Measurements from ENCODE around the gene GRM5.
"Not testable (repeated sequence)": the region's sequence is repeated elsewhere in the genome, so short reads cannot be mapped to it uniquely, and the experiment has no call there.

Gene GRM5

GRCh38 chr11:89065651-89066201 is at the start of gene GRM5:
TSS of gene GRM5 (minus strand) at chr11:89065982. CDS start at chr11:89047872, 18,110 bp downstream.
- not testable (repeated sequence) for DNase-seq (ENCODE audit: low read depth)

GRCh38 chr11:89097956-89098355 is 32.2 kb upstream of the GRM5 start:
- peak; percentile 12 for DNase-seq (ENCODE audit: low read depth)

- DNase-seq (ENCODE audit: low read depth) = not testable (repeated sequence)
Measured at GRCh38 chr11:89093806-89094205, 28.0 kb upstream of the GRM5 start.

DNA sequence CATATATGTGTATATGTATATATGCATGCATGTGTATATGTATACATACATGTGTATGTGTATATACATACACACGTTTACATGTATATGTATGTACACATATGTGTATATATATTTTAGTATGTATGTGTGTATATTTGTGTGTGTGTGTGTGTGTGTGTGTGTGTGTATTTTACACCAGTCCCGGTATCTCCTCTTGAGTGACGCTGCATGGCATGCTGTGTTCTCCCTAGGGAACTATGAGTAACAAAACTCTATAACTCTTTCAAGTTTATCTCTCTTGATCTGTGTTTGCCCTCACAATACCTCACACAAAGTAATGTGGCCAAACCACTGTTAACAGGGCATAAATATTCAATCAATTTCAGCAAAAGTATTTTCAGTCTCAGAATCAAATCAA is 19.2 kb upstream of the GRM5 start:
- not testable (repeated sequence) for DNase-seq (ENCODE audit: low read depth)

DNA sequence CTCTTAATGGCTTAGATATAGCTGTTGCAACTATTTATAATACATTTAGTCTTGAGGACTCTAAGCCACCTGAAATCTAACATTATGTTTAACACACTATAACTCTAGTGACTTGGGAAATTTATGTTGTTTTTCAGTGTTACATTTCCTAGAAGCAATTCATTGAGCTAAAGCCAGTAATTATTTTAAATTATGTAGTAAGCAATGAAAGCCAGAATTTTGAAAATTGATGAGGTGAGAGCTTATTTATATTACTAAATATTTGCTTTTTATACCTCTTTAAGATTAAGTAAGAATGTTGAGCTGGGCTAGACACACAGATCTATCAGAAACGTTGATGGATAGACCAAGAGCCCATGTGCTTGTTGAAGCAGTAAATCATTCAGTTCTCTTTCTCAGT is 5.1 kb upstream of the GRM5 start:
- DNase-seq (ENCODE audit: low read depth) = not testable (repeated sequence)

DNA sequence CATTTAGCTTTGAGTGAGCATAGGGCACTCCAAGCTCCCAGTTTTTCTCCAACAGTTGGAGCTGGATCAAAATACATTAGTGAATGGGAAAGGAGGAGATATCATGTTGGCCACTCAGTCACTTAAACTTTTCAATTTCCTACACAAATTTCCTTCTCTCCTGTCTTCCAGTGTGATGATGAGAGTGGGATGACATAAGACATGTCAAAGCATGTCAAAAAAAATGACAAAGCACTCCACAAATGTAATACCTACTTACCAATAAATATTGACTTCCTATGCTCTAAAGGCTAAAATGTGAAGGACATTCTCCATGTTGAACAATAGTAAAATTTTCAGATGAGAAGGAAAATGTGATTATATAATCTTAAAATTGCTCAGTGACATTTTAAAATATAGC is 1.5 kb upstream of the GRM5 start:
- no peak for DNase-seq (ENCODE audit: low read depth)

DNA sequence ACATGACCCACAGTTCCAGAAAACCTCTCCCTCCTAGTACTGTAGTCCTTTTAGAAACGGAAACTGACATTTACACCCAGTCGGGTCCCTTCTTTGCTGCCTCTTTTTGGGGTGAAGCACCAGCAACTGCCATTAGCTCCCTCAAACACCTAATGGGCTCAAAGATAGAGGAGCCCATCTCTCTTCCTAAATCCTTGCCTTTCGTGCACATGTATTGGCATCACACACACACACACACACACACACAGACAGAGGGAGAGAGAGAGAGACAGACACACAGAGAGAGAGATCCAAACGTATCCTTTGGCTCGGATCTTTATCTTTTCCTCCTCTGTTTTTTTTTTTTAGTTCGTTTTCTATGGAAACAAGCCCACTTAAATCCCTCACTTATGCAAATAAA is 716 bp downstream of the GRM5 start:
- no peak for DNase-seq (ENCODE audit: low read depth)

GRCh38 chr11:89063481-89063951 is 2.3 kb downstream of the GRM5 start:
- DNase-seq (ENCODE audit: low read depth) = not testable (repeated sequence)

GRCh38 chr11:89062771-89063298 is 2.9 kb downstream of the GRM5 start:
- DNase-seq (ENCODE audit: low read depth) = not testable (repeated sequence)

GRCh38 chr11:89061839-89062238 is 3.9 kb downstream of the GRM5 start:
- not testable (repeated sequence) for DNase-seq (ENCODE audit: low read depth)

GRCh38 chr11:89057406-89057805 is 8.4 kb downstream of the GRM5 start:
- DNase-seq (ENCODE audit: low read depth) = not testable (repeated sequence)

DNA sequence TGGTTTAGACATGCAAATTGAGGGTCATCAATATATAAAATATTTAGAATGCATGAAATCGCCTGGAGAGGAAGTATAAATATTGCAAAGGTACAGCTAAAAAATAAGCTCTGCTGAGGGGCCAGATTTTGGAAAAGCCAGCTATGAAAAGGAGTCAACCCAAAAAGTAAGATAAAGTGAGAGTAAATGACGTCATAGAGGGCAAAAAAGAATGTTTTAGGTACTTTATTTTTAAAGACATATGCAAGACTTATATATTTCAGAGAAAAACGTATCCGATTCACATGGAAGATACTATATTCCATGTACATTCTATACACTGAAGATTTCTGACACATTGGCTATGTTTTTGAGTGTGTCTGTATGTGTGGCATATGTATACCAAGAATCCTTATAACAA is 13.6 kb downstream of the GRM5 start:
- DNase-seq (ENCODE audit: low read depth) = no peak

DNA sequence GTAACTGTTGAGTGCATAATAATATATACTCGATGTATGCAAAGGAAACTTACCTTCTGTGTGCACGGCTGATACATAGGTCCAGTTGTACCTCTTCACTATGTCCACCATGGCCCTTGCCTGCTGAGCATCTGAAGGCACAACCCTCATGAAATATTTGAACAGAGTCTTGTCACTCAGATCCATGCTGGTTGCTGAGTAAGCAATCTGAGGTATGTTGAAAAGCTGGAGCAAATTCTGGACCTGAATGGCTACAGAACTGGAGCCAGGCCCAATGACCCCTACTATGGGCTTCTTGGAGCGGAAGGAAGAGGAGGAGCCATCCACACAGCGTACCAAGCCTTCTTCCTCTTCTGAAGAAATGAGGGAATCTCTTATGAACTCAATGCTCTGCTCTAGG is 18.6 kb downstream of the GRM5 start:
- not testable (repeated sequence) for DNase-seq (ENCODE audit: low read depth)

DNA sequence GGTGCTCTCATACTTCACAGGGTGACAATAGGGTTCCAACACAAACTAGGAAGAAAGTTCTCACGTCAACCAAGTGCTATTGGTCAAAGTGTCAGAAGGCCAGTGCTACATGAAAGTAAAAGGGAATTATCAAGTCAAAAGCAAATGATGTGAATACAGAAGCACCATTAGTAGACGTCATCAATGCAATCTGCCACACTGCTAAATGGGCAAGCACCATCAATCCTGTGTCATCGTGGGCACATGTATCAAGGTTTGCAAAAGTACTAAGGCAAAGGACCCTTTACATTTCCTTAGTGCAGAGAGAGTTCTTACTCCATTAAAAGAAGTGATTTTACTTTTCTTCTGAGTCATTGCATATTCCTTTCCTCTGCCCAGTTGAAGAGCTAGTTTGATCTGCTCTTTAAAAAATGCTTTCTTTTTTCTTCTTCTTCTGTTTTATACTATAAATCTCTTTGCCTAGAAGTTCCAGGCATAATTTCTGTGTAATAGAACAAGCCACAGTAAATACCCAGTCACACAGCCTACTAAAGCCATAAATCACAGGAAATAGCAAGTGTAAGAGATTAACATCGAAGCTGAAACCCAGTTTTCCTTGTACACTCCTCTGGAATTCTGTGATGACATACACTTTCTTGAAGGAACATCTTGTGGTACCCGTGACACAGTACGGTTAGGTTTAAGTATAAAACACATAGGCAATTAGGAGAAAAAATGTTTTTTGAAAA is 21.8 kb downstream of the GRM5 start:
- not testable (repeated sequence) for DNase-seq (ENCODE audit: low read depth)

DNA sequence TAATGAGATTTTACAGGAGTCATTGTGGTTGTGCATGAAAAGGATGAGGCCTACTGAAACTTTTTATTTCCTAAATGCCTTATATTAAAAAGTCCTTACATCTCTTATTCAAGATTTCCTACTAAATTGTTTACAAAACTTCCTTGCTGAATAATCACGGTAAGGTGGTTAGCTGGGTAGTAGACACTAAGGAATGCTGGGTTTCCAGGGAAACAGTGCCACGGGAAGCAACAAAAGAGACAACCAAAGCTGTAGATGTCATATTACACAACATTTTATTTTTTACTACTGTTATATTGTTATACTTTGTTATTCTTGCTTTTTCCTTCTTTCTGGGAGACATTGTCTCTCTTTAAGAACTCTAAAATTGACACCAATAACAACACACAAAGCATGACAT is 36.1 kb downstream of the GRM5 start:
- DNase-seq (ENCODE audit: low read depth) = not testable (repeated sequence)

DNA sequence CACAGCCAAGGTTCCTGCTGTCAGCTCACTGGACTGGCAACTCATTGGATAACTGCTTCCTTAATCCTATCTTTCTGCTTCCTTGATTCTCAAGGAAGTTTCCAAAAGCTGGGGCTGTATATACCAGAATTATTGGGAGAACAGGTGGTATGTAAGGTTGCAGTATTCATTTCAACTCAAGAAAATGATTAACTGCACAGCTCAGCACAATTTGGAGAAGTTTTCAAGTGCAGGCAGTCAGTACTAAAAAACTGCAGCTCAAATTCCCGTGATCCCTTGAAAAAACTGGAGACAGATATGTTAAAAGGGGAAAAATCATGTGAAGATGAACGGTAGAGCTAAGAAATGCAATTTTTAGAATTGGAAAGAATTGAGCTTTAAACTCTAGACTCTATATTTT is 44.4 kb downstream of the GRM5 start:
- DNase-seq (ENCODE audit: low read depth) = no peak

GRCh38 chr11:89019827-89020547 is 45.8 kb downstream of the GRM5 start:
- not testable (repeated sequence) for DNase-seq (ENCODE audit: low read depth)

- no peak for DNase-seq (ENCODE audit: low read depth)
Measured at GRCh38 chr11:89016214-89016613, 49.6 kb downstream of the GRM5 start.

DNA sequence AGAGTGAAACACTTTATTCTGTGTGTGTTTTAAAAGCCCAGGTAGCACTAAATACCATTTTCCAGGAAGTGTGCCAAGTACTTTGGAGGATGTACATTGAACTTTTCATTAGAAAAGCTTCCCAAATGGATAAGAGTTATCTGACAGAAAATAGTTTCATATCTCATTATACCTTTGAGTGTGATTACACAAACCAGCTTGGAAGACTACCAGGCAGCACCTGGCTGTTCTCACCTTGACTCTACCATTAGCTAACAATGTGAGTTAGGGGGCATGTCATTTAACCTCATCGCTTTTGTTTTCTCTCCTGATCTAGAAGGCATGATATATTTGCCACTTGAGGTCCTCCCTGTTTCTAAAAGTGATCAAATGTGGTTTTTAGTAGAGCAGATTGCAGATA is 50.2 kb downstream of the GRM5 start:
- DNase-seq (ENCODE audit: low read depth) = no peak

DNA sequence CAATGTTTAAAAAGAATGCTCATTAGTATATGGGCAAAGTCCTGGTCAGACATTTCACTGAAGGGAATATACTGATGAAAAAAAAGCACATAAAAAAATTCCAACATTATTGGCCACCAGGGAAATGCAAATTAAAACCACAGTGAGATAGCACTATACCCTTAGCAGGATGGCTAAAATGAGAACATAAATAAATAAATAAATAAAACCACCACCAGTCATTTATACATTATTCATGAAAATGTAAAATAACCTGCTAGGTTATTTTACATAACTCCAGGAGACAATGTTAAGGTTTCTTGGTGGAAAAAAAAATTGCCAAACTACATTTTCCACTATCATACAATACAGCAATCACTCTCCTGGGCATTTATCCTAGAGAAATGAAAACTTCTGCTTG is 64.9 kb downstream of the GRM5 start:
- not testable (repeated sequence) for DNase-seq (ENCODE audit: low read depth)

DNA sequence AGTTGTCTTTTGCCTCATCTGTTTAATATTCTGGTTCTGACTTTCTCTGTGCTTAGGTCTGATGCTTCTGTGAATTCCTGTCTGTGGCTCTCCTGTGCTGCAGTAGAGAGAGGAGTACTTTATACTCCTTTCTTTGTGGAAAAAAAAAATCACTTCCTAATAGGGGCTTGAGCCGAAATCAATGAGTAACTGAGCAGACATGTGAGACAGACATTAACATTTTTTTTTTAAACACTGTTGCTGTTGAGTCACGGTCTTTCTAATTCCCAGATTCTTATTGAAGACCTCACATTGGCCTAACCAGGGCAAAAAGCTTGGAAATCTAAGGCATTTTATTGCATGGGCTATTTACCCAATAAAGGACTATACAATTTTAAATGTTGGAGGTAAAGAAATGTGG is 86.1 kb downstream of the GRM5 start:
- no peak for DNase-seq (ENCODE audit: low read depth)

DNA sequence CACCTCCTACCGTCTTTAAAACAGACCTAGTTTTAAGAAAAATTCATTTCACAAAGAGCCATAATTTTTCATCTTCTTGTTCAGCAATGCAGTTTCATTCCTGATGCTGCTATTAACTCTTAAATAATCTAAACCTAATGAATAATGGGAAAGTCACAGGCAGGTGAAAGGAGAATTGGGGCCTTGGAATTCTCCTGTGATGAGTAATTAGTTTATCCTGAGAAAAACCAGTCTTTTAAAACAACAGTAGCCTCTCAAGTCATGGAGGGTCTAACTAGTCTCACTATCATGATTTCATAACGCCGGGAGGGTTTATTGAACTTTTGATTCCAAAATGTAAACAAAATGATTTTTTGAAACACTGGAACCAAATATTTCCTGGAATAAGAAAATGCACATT is 86.8 kb downstream of the GRM5 start:
- not testable (repeated sequence) for DNase-seq (ENCODE audit: low read depth)

GRCh38 chr11:88975441-88975840 is 90.3 kb downstream of the GRM5 start:
- DNase-seq (ENCODE audit: low read depth) = not testable (repeated sequence)

All from fibroblast of gingiva (primary cell).